ENCODE results near the gene RPL26. TPM values are rescaled to one million over a fixed set of nuclear protein-coding genes. Genes with fewer than 3 reads are reported as not detected.

RPL26 gene
- total RNA-seq, 4 donors from 2014 or later = 2,419 to 4,673 (median 3,203) TPM

DNA sequence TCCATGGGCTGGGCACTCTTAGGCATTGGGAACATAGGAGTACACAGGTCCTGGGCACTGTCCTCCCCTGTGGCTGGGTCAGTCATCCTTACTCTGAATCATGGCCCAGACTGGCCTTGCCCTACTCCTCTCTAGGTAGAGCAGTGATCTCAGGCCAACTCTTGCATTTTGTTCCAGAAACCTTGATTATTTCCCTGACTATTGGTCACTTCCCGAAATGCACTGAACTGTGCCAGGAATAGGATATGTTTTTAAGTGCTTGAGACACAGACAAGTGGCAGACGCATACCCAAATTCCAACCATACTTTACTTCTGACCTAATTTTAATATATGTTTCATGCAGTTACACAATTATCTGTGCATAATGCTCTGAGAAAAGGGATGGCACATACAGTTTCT is 16.8 kb downstream of the RPL26 start:
- no peaks in the 10 kb centered on the region for H3K9me3 ChIP-seq
- no peak overlapping the region for H3K4me3 ChIP-seq
- H3K27ac ChIP-seq = no peak overlapping the region
- TF ChIP-seq, protein P1, sequence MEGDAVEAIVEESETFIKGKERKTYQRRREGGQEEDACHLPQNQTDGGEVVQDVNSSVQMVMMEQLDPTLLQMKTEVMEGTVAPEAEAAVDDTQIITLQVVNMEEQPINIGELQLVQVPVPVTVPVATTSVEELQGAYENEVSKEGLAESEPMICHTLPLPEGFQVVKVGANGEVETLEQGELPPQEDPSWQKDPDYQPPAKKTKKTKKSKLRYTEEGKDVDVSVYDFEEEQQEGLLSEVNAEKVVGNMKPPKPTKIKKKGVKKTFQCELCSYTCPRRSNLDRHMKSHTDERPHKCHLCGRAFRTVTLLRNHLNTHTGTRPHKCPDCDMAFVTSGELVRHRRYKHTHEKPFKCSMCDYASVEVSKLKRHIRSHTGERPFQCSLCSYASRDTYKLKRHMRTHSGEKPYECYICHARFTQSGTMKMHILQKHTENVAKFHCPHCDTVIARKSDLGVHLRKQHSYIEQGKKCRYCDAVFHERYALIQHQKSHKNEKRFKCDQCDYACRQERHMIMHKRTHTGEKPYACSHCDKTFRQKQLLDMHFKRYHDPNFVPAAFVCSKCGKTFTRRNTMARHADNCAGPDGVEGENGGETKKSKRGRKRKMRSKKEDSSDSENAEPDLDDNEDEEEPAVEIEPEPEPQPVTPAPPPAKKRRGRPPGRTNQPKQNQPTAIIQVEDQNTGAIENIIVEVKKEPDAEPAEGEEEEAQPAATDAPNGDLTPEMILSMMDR (IDR thresholded peaks at IDR 0.05) = no peak
- TF ChIP-seq POLR2AphosphoS5 (IDR thresholded peaks at IDR 0.05) = no peak
- TF ChIP-seq POLR2A (IDR thresholded peaks at IDR 0.05) = no peak
- TF ChIP-seq EP300 (IDR thresholded peaks at IDR 0.05) = no peak
- no peaks in the 10 kb centered on the region for H3K27me3 ChIP-seq
- no peak for DNase-seq (ENCODE audit: low spot score in 2 of 2)
- peaks cover 33% of the 10 kb centered on the region for H3K36me3 ChIP-seq
- 49% methylated on average over 2 of the region's 2 CpGs for WGBS
- H3K4me1 ChIP-seq = no peaks in the 10 kb centered on the region

DNA sequence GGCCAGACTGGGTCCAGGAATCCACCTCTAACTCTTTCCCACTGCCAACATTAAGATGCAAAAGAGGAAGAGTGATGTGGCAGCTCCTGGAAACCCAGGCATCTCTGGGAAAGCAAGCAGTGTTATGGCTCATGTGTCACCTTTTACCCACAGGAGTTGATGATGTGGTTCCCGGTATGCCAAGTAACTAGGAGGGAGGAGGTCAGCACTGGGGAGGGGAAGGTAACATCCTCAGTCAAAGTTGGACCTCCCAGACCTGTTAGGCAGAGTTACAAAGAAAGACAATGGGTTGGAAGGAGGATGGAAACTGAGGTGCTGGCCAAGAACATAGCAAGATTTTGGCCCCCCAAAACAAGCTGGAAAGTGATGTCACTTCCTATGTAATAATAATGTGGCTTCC is 17.9 kb downstream of the RPL26 start:
- WGBS = 75% methylated on average over 1 of the region's 1 CpG

DNA sequence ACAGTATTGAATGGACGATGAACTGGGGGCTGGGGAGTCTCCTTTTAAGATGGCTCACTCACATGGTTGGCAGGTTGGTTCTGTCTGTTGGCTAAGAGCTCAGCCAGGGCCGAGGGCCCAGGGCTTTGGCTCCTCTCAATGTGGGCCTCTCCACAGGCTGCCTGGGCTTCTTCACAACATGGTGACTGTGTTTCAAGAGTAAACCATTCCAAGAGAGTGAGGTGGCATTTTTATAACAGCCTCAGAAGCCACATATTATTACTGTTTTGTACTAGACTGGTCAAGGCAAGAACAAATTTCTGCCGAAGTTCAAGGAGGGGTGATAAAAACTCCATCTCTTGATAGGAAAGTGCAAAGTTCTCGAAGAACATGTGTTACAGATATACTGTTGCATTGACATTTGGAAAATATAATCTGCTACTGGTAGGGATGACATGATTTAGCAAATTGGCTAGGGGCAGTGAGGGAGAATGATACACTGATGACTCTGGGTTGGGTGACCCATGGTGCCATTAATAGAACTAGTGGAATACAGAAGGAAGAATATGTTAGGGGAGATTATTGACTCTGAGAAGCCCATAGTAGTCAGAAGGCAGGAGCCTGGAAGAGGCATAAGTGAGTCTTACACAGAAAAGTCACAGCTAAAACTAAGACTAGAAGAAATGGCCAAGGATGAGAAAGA is 20.2 kb downstream of the RPL26 start:
- Histone ChIP-seq H3K27me3 (no peaks in the 10 kb centered on the region), H3K9me3 (no peaks in the 10 kb centered on the region), H3K36me3 (peaks cover 9% of the 10 kb centered on the region), H3K27ac (no peak overlapping the region), H3K4me1 (peaks cover 8% of the 10 kb centered on the region), H3K4me3 (no peak overlapping the region)
- no peak for TF ChIP-seq EP300 (IDR thresholded peaks at IDR 0.05)
- TF ChIP-seq, protein P1 (IDR thresholded peaks at IDR 0.05) = no peak
- no peak for TF ChIP-seq POLR2A (IDR thresholded peaks at IDR 0.05)
- TF ChIP-seq POLR2AphosphoS5 (IDR thresholded peaks at IDR 0.05) = no peak
- DNase-seq (ENCODE audit: low spot score in 2 of 2) = no peak
- WGBS = 82% methylated on average over 4 of the region's 4 CpGs

More for the DNA sequence above, 17.9 kb downstream of the RPL26 start:
- Histone ChIP-seq H3K27ac (peak overlapping the region; percentile 18), H3K4me3 (no peak overlapping the region), H3K27me3 (no peaks in the 10 kb centered on the region), H3K36me3 (peaks cover 31% of the 10 kb centered on the region), H3K9me3 (no peaks in the 10 kb centered on the region), H3K4me1 (peaks cover 3% of the 10 kb centered on the region)
- TF ChIP-seq POLR2A (IDR thresholded peaks at IDR 0.05) (no peak), EP300 (IDR thresholded peaks at IDR 0.05) (no peak), POLR2AphosphoS5 (IDR thresholded peaks at IDR 0.05) (peak in 1 of 3 donors; percentile 50)
- TF ChIP-seq, protein P1 (IDR thresholded peaks at IDR 0.05) = no peak
- no peak for DNase-seq (ENCODE audit: low spot score in 2 of 2)

GRCh38 chr17:8360751-8361150 is 22.2 kb downstream of the RPL26 start:
- H3K9me3 ChIP-seq = no peaks in the 10 kb centered on the region
- H3K36me3 ChIP-seq = peaks cover 3% of the 10 kb centered on the region
- no peak for DNase-seq (ENCODE audit: low spot score in 2 of 2)
- H3K27ac ChIP-seq = peak overlapping the region; percentile 1
- WGBS = 63% methylated on average over 3 of the region's 3 CpGs
- TF ChIP-seq, protein P1 (IDR thresholded peaks at IDR 0.05) = no peak
- TF ChIP-seq POLR2AphosphoS5 (IDR thresholded peaks at IDR 0.05) (no peak), POLR2A (IDR thresholded peaks at IDR 0.05) (no peak), EP300 (IDR thresholded peaks at IDR 0.05) (no peak)
- H3K4me1 ChIP-seq = peaks cover 8% of the 10 kb centered on the region
- H3K4me3 ChIP-seq = no peak overlapping the region
- no peaks in the 10 kb centered on the region for H3K27me3 ChIP-seq

DNA sequence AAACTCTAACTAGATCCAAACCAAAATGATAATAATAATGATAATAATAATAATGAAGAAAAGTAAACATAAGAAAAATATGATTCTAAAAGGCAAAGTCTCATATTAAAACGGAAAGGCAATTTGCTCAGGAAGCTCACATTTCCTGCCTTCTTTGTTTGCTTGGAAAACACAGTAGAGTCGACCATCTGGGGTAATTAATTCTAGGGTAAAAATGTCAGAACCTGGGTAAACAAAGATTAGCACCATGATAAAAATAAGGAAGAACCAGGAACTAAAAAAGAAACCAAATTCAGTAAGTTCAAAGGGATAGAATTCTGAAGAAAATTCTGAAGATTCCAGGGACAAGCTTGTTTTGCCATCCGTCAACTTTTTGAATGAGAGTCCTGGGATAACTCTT is 22.7 kb downstream of the RPL26 start:
- Histone ChIP-seq H3K9me3 (no peaks in the 10 kb centered on the region), H3K27me3 (no peaks in the 10 kb centered on the region), H3K27ac (peak overlapping the region; percentile 1), H3K4me1 (peaks cover 8% of the 10 kb centered on the region), H3K36me3 (peaks cover 3% of the 10 kb centered on the region), H3K4me3 (no peak overlapping the region)
- DNase-seq (ENCODE audit: low spot score in 2 of 2) = no peak
- no peak for TF ChIP-seq POLR2A (IDR thresholded peaks at IDR 0.05)
- WGBS = 46% methylated on average over 3 of the region's 3 CpGs
